HEK293 (cell line): ENCODE measurements around the gene SLC2A8.

ENCODE experiments used
- IKZF3 ChIP-seq: fragments of 450-650 bp; IDR thresholded peaks from 2 replicates; pipeline ENCODE4 v1.5.0; 2018; ENCODE audit warnings: missing biosample characterization, mild to moderate bottlenecking, missing genetic modification characterization, moderate library complexity
- MEIS1 ChIP-seq: sonication (generic); formaldehyde crosslinking; IDR thresholded peaks from 2 replicates; pipeline ENCODE4 v1.8.1; 2022; ENCODE audit warnings: missing genetic modification reagents, mild to moderate bottlenecking, borderline replicate concordance
- RBAK ChIP-seq: fragments of 450-650 bp; formaldehyde crosslinking; IDR thresholded peaks from 2 replicates; pipeline ENCODE4 v1.5.1; 2016; ENCODE audit warnings: missing biosample characterization, missing genetic modification characterization
- SALL2 ChIP-seq: fragments of 450-650 bp; formaldehyde crosslinking; IDR thresholded peaks from 2 replicates; pipeline ENCODE4 v1.5.0; 2017; ENCODE audit warnings: missing biosample characterization, mild to moderate bottlenecking, missing genetic modification characterization, borderline replicate concordance
- SCRT2 ChIP-seq: fragments of 450-650 bp; formaldehyde crosslinking; IDR thresholded peaks from 2 replicates; pipeline ENCODE4 v1.5.1; 2016; ENCODE audit warnings: missing biosample characterization, missing genetic modification characterization
- SP2 ChIP-seq: fragments of 450-650 bp; formaldehyde crosslinking; IDR thresholded peaks from 2 replicates; pipeline ENCODE4 v1.5.1; 2016; ENCODE audit warnings: missing biosample characterization, missing genetic modification characterization
- ZBTB1 ChIP-seq: fragments of 450-650 bp; formaldehyde crosslinking; IDR thresholded peaks from 2 replicates; pipeline ENCODE4 v1.5.1; 2016; ENCODE audit warnings: missing biosample characterization, missing genetic modification characterization
- ZBTB7A ChIP-seq: fragments of 450-650 bp; formaldehyde crosslinking; IDR thresholded peaks from 2 replicates; pipeline ENCODE4 v1.5.1; 2016; ENCODE audit warnings: low read depth, missing biosample characterization, missing genetic modification characterization
- ZNF140 ChIP-seq: fragments of 450-650 bp; formaldehyde crosslinking; IDR thresholded peaks from 2 replicates; pipeline ENCODE4 v1.5.1; 2016; ENCODE audit warnings: missing biosample characterization, missing genetic modification characterization
- ZNF174 ChIP-seq: fragments of 450-650 bp; formaldehyde crosslinking; IDR thresholded peaks from 2 replicates; pipeline ENCODE4 v1.5.0; 2017; ENCODE audit warnings: missing biosample characterization, mild to moderate bottlenecking, missing genetic modification characterization
- ZNF19 ChIP-seq: fragments of 450-650 bp; formaldehyde crosslinking; IDR thresholded peaks from 2 replicates; pipeline ENCODE4; 2016; ENCODE audit warnings: missing biosample characterization, missing genetic modification characterization, low read depth
- ZNF214 ChIP-seq: fragments of 450-650 bp; formaldehyde crosslinking; IDR thresholded peaks from 2 replicates; pipeline ENCODE4 v1.5.1; 2017; ENCODE audit warnings: missing biosample characterization, mild to moderate bottlenecking, missing genetic modification characterization, borderline replicate concordance
- ZNF23 ChIP-seq: fragments of 450-650 bp; formaldehyde crosslinking; IDR thresholded peaks from 2 replicates; pipeline ENCODE4 v1.5.1; 2016; ENCODE audit warnings: missing biosample characterization, missing genetic modification characterization, borderline replicate concordance
- ZNF266 ChIP-seq: fragments of 450-650 bp; formaldehyde crosslinking; IDR thresholded peaks from 2 replicates; pipeline ENCODE4 v1.5.1; 2016; ENCODE audit warnings: missing biosample characterization, missing genetic modification characterization, low read depth
- ZNF292 ChIP-seq: fragments of 450-650 bp; formaldehyde crosslinking; IDR thresholded peaks from 2 replicates; pipeline ENCODE4 v1.5.1; 2016; ENCODE audit warnings: low read depth, missing biosample characterization, missing genetic modification characterization, borderline replicate concordance
- ZNF354C ChIP-seq: fragments of 450-650 bp; formaldehyde crosslinking; IDR thresholded peaks from 2 replicates; pipeline ENCODE4 v1.5.1; 2016; ENCODE audit warnings: missing biosample characterization, missing genetic modification characterization, low read depth, borderline replicate concordance
- ZNF416 ChIP-seq: fragments of 450-650 bp; formaldehyde crosslinking; IDR thresholded peaks from 2 replicates; pipeline ENCODE4 v1.5.1; 2016; ENCODE audit warnings: missing biosample characterization, missing genetic modification characterization
- ZNF423 ChIP-seq: fragments of 450-650 bp; formaldehyde crosslinking; IDR thresholded peaks from 2 replicates; pipeline ENCODE4 v1.5.1; 2016; ENCODE audit warnings: missing biosample characterization, missing genetic modification characterization
- ZNF521 ChIP-seq: fragments of 450-650 bp; formaldehyde crosslinking; IDR thresholded peaks from 2 replicates; pipeline ENCODE4 v1.5.1; 2017; ENCODE audit warnings: missing biosample characterization, mild to moderate bottlenecking, missing genetic modification characterization
- ZNF558 ChIP-seq: fragments of 450-650 bp; formaldehyde crosslinking; IDR thresholded peaks from 2 replicates; pipeline ENCODE4 v1.5.1; 2016; ENCODE audit warnings: missing biosample characterization, missing genetic modification characterization
- ZNF626 ChIP-seq: fragments of 450-650 bp; sonication (Bioruptor Pico); formaldehyde crosslinking; IDR thresholded peaks from 2 replicates; pipeline ENCODE4 v1.5.1; 2018; ENCODE audit warnings: missing biosample characterization, missing genetic modification characterization, inconsistent platforms
- ZNF660 ChIP-seq: fragments of 450-650 bp; IDR thresholded peaks from 2 replicates; pipeline ENCODE4 v1.5.1; 2018; ENCODE audit warnings: missing biosample characterization, mild to moderate bottlenecking, missing genetic modification characterization
- ZNF747 ChIP-seq: fragments of 450-650 bp; formaldehyde crosslinking; IDR thresholded peaks from 2 replicates; pipeline ENCODE4 v1.5.1; 2016; ENCODE audit warnings: missing biosample characterization, missing genetic modification characterization
- ZNF76 ChIP-seq: fragments of 450-650 bp; formaldehyde crosslinking; IDR thresholded peaks from 2 replicates; pipeline ENCODE4; 2016; ENCODE audit warnings: low read depth, missing biosample characterization, missing genetic modification characterization, borderline replicate concordance
- ZNF777 ChIP-seq: fragments of 450-650 bp; formaldehyde crosslinking; IDR thresholded peaks from 2 replicates; pipeline ENCODE4 v1.5.1; 2017; ENCODE audit warnings: missing biosample characterization, missing genetic modification characterization, borderline replicate concordance
- TF ChIP-seq, protein P1 (sequence below): fragments of 450-650 bp; formaldehyde crosslinking; IDR thresholded peaks from 2 replicates; pipeline ENCODE4 v1.5.1; 2017; ENCODE audit warnings: missing biosample characterization, mild to moderate bottlenecking, missing genetic modification characterization, moderate library complexity
- TF ChIP-seq, protein P2 (sequence below): fragments of 450-650 bp; formaldehyde crosslinking; IDR thresholded peaks from 2 replicates; pipeline ENCODE4 v1.5.1; 2017; ENCODE audit warnings: missing biosample characterization, missing genetic modification characterization
- TF ChIP-seq, protein P3 (sequence below): fragments of 450-650 bp; formaldehyde crosslinking; IDR thresholded peaks from 2 replicates; pipeline ENCODE4 v1.5.1; 2016; ENCODE audit warnings: missing biosample characterization, missing genetic modification characterization
- TF ChIP-seq, protein P4 (sequence below): fragments of 450-650 bp; formaldehyde crosslinking; IDR thresholded peaks from 2 replicates; pipeline ENCODE4 v1.5.1; 2016; ENCODE audit warnings: missing biosample characterization, missing genetic modification characterization
- TF ChIP-seq, protein P5 (sequence below): fragments of 450-650 bp; formaldehyde crosslinking; IDR thresholded peaks from 2 replicates; pipeline ENCODE4 v1.5.1; 2016; ENCODE audit warnings: missing biosample characterization, missing genetic modification characterization, low read depth
- TF ChIP-seq, protein P6 (sequence below): fragments of 450-650 bp; formaldehyde crosslinking; IDR thresholded peaks from 2 replicates; pipeline ENCODE4 v1.5.1; 2016; ENCODE audit warnings: missing biosample characterization, missing genetic modification characterization

SLC2A8 gene

DNA sequence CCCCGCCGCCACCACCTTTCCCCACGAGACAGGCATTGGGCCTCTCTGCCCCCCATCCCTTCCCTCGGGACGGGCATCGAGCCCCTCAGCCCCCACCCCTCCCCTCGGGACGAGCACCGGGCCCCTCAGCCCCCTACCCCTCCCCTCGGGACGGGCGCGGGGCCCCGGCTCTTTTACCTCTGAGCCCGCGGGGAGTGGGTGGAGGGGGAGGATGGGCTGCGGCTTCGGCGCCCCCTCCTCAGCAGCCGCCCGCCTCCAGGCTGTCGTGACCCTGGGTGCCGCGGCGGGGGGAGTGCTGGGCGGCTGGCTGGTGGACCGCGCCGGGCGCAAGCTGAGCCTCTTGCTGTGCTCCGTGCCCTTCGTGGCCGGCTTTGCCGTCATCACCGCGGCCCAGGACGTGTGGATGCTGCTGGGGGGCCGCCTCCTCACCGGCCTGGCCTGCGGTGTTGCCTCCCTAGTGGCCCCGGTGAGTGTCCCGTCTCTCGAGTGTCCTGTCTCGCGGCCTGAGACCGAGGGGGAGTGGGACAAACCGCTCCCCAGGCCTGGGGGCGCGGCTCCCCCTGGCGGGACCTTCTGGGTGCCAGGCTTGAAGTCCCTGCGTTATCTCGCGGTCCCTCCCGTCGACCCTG is 791 bp downstream of the SLC2A8 start (continued):
- TF ChIP-seq, protein P1, sequence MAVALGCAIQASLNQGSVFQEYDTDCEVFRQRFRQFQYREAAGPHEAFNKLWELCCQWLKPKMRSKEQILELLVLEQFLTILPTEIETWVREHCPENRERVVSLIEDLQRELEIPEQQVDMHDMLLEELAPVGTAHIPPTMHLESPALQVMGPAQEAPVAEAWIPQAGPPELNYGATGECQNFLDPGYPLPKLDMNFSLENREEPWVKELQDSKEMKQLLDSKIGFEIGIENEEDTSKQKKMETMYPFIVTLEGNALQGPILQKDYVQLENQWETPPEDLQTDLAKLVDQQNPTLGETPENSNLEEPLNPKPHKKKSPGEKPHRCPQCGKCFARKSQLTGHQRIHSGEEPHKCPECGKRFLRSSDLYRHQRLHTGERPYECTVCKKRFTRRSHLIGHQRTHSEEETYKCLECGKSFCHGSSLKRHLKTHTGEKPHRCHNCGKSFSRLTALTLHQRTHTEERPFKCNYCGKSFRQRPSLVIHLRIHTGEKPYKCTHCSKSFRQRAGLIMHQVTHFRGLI (tag by site-specific recombination): no peak
- TF ChIP-seq ZNF354C (tag by site-specific recombination) (no peak), ZNF266 (tag by site-specific recombination) (no peak), ZNF140 (no peak), SCRT2 (no peak), IKZF3 (tag by site-specific recombination) (no peak), RBAK (no peak), ZNF214 (tag by site-specific recombination) (no peak), ZBTB7A (no peak), ZNF777 (tag by site-specific recombination) (0 out of 2 replicates have a peak, but pooled peaks have one; percentile 15), ZNF660 (no peak), ZNF19 (tag by site-specific recombination) (no peak), ZNF174 (tag by site-specific recombination) (no peak), ZNF626 (tag by site-specific recombination) (no peak), ZNF747 (no peak), ZNF558 (tag by site-specific recombination) (no peak), ZNF292 (tag by site-specific recombination) (no peak), ZNF423 (tag by site-specific recombination) (no peak), ZBTB1 (tag by site-specific recombination) (no peak), ZNF76 (tag by site-specific recombination) (no peak; the same call in 1 of the 2 replicates), ZNF416 (tag by site-specific recombination) (no peak), SP2 (tag by site-specific recombination) (no peak), ZNF521 (tag by site-specific recombination) (no peak), SALL2 (tag by site-specific recombination) (no peak), ZNF23 (no peak), MEIS1 (CRISPR knock-in tag) (no peak)
- TF ChIP-seq, protein P2, sequence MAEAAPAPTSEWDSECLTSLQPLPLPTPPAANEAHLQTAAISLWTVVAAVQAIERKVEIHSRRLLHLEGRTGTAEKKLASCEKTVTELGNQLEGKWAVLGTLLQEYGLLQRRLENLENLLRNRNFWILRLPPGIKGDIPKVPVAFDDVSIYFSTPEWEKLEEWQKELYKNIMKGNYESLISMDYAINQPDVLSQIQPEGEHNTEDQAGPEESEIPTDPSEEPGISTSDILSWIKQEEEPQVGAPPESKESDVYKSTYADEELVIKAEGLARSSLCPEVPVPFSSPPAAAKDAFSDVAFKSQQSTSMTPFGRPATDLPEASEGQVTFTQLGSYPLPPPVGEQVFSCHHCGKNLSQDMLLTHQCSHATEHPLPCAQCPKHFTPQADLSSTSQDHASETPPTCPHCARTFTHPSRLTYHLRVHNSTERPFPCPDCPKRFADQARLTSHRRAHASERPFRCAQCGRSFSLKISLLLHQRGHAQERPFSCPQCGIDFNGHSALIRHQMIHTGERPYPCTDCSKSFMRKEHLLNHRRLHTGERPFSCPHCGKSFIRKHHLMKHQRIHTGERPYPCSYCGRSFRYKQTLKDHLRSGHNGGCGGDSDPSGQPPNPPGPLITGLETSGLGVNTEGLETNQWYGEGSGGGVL (tag by site-specific recombination): peak; percentile 48; the same call in 1 of the 2 replicates
- TF ChIP-seq, protein P3, sequence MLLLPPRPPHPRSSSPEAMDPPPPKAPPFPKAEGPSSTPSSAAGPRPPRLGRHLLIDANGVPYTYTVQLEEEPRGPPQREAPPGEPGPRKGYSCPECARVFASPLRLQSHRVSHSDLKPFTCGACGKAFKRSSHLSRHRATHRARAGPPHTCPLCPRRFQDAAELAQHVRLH: no peak
- TF ChIP-seq, protein P4, sequence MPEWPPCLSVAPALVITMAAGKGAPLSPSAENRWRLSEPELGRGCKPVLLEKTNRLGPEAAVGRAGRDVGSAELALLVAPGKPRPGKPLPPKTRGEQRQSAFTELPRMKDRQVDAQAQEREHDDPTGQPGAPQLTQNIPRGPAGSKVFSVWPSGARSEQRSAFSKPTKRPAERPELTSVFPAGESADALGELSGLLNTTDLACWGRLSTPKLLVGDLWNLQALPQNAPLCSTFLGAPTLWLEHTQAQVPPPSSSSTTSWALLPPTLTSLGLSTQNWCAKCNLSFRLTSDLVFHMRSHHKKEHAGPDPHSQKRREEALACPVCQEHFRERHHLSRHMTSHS: no peak
- TF ChIP-seq, protein P5, sequence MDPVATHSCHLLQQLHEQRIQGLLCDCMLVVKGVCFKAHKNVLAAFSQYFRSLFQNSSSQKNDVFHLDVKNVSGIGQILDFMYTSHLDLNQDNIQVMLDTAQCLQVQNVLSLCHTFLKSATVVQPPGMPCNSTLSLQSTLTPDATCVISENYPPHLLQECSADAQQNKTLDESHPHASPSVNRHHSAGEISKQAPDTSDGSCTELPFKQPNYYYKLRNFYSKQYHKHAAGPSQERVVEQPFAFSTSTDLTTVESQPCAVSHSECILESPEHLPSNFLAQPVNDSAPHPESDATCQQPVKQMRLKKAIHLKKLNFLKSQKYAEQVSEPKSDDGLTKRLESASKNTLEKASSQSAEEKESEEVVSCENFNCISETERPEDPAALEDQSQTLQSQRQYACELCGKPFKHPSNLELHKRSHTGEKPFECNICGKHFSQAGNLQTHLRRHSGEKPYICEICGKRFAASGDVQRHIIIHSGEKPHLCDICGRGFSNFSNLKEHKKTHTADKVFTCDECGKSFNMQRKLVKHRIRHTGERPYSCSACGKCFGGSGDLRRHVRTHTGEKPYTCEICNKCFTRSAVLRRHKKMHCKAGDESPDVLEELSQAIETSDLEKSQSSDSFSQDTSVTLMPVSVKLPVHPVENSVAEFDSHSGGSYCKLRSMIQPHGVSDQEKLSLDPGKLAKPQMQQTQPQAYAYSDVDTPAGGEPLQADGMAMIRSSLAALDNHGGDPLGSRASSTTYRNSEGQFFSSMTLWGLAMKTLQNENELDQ: no peak
- TF ChIP-seq, protein P6, sequence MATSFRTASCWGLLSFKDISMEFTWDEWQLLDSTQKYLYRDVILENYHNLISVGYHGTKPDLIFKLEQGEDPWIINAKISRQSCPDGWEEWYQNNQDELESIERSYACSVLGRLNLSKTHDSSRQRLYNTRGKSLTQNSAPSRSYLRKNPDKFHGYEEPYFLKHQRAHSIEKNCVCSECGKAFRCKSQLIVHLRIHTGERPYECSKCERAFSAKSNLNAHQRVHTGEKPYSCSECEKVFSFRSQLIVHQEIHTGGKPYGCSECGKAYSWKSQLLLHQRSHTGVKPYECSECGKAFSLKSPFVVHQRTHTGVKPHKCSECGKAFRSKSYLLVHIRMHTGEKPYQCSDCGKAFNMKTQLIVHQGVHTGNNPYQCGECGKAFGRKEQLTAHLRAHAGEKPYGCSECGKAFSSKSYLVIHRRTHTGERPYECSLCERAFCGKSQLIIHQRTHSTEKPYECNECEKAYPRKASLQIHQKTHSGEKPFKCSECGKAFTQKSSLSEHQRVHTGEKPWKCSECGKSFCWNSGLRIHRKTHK (tag by site-specific recombination): no peak
